HAP-1 (cell line): Measurements from ENCODE around the gene MGA.

Experiments used
- DNase-seq, 2 experiments: peaks; one replicate each; pipeline ENCODE4 v3.0.0-alpha.2; 2016 to 2020; ENCODE audit warnings: low spot score in 2 of 2
- H3K27me3 ChIP-seq: fragments of 250-450 bp; sonication (Bioruptor Pico); 2 replicates; pipeline ENCODE4 v1.5.1; 2020; ENCODE audit warnings: low read depth, mild to moderate bottlenecking, moderate library complexity
- H3K36me3 ChIP-seq: fragments of 250-450 bp; sonication (Bioruptor Pico); replicated peaks from 2 replicates; pipeline ENCODE4 v1.5.1; 2020; ENCODE audit warnings: mild to moderate bottlenecking
- H3K4me1 ChIP-seq: fragments of 250-450 bp; sonication (Bioruptor Pico); 2 replicates; pipeline ENCODE4 v1.5.1; 2020; ENCODE audit warnings: mild to moderate bottlenecking
- H3K4me3 ChIP-seq: fragments of 250-450 bp; sonication (Bioruptor Pico); 2 replicates; pipeline ENCODE4 v1.5.1; 2020; ENCODE audit warnings: mild to moderate bottlenecking, moderate library complexity
- H3K9me3 ChIP-seq: fragments of 250-450 bp; sonication (Bioruptor Pico); 2 replicates; pipeline ENCODE4 v1.5.1; 2020; ENCODE audit warnings: mild to moderate bottlenecking, moderate library complexity
- in situ Hi-C: fragments of 300-500 bp; cut with MboI; formaldehyde crosslinking; loops from 3 replicates; pipeline ENCODE4 v1.14.3; 2020; ENCODE audit warnings: low sequenced_read_pairs, inconsistent platforms, mixed read lengths

MGA gene

GRCh38 chr15:41813426-41813825 is 153.2 kb downstream of the MGA start:
- no peak for DNase-seq
- no peaks in the 10 kb centered on the region for H3K4me1 ChIP-seq
- H3K9me3 ChIP-seq = no peaks in the 10 kb centered on the region
- in situ Hi-C loops = loop anchor here (5.0 to 10.0 kb wide), 3 partner anchors 41 to 249 kb away; partner anchors contain the start of gene MAPKBP1
- H3K36me3 ChIP-seq = peaks cover 17% of the 10 kb centered on the region
- no peak overlapping the region for H3K4me3 ChIP-seq
- no peaks in the 10 kb centered on the region for H3K27me3 ChIP-seq

- H3K27me3 ChIP-seq = no peaks in the 10 kb centered on the region
- no peak overlapping the region for H3K4me3 ChIP-seq
- in situ Hi-C loops = loop anchor here (5.0 to 10.0 kb wide), 3 partner anchors 42 to 250 kb away; partner anchors contain the start of gene MAPKBP1
- H3K4me1 ChIP-seq = no peaks in the 10 kb centered on the region
- no peak for DNase-seq
- H3K36me3 ChIP-seq = peaks cover 23% of the 10 kb centered on the region
- no peaks in the 10 kb centered on the region for H3K9me3 ChIP-seq
Measured at GRCh38 chr15:41814534-41814933, 154.3 kb downstream of the MGA start.

- DNase-seq = no peak
- H3K27me3 ChIP-seq = no peaks in the 10 kb centered on the region
- no peaks in the 10 kb centered on the region for H3K4me1 ChIP-seq
- in situ Hi-C loops = loop anchor here (10.0 kb wide), 2 partner anchors 212 to 252 kb away; no protein-coding TSS in a partner anchor
- H3K9me3 ChIP-seq = no peaks in the 10 kb centered on the region
- H3K36me3 ChIP-seq = peaks cover 27% of the 10 kb centered on the region
- no peak overlapping the region for H3K4me3 ChIP-seq
Measured at GRCh38 chr15:41816788-41817187, 156.6 kb downstream of the MGA start.

DNA sequence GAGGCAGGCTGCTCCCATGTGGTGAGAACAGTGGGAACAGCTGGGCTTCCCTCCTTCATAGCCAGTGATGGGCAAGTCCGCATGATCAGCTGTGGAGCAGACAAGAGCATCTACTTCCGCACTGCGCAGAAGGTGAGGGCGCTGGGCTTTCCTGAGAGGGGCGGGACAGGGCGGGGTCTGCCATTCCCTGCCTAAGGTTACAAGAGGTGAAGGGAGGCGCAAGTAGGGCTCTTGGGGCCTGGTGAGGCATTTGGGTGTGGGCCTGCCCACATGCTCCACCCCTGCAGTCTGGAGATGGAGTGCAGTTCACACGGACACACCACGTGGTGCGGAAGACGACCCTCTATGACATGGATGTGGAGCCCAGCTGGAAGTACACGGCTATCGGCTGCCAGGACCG is 157.1 kb downstream of the MGA start:
- H3K27me3 ChIP-seq = no peaks in the 10 kb centered on the region
- H3K4me1 ChIP-seq = no peaks in the 10 kb centered on the region
- in situ Hi-C loops = loop anchor here (10.0 kb wide), 2 partner anchors 213 to 253 kb away; no protein-coding TSS in a partner anchor
- H3K4me3 ChIP-seq = no peak overlapping the region
- no peak for DNase-seq
- H3K36me3 ChIP-seq = peaks cover 28% of the 10 kb centered on the region
- H3K9me3 ChIP-seq = no peaks in the 10 kb centered on the region

- H3K4me3 ChIP-seq = no peak overlapping the region
- peaks cover 30% of the 10 kb centered on the region for H3K36me3 ChIP-seq
- in situ Hi-C loops = loop anchor here (10.0 kb wide), 2 partner anchors 213 to 253 kb away; no protein-coding TSS in a partner anchor
- DNase-seq = no peak
- no peaks in the 10 kb centered on the region for H3K4me1 ChIP-seq
- H3K9me3 ChIP-seq = no peaks in the 10 kb centered on the region
- no peaks in the 10 kb centered on the region for H3K27me3 ChIP-seq
Measured at GRCh38 chr15:41817781-41818180, 157.6 kb downstream of the MGA start.

DNA sequence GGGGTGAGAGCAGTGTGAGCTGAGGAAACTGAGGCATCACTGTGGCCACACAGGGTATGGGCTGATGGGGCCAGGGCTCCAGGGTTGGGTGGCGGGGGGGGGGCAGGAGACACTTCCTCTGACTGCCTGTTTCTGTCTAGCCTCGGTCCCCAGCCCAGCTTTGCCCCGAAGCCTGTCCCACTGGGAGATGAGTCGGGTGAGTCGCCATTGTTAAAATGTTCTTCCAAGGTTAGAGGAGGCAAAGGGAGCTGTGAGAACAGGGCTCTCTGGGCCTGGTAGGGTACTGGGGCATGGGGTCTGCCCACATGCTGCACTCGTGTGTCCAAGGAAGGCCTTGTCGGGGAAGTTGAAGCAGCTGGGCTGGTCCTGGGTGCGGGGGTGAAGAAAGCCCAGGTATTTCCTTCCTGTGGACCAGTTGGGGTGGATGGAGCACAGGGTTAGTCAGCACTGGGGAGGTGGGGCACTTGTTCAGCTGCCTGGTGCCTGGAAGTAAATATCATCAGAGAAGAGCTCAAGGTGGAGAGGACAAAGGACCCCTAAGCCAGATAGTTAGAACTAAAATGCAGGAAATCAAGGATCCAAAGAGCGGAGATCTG is 159.3 kb downstream of the MGA start:
- DNase-seq = no peak
- Histone ChIP-seq H3K4me1 (no peaks in the 10 kb centered on the region), H3K9me3 (no peaks in the 10 kb centered on the region), H3K36me3 (peaks cover 34% of the 10 kb centered on the region), H3K27me3 (no peaks in the 10 kb centered on the region), H3K4me3 (no peak overlapping the region)
- in situ Hi-C loops = loop anchor here (10.0 kb wide), 2 partner anchors 215 to 255 kb away; no protein-coding TSS in a partner anchor

GRCh38 chr15:41820791-41821423 is 160.7 kb downstream of the MGA start:
- no peaks in the 10 kb centered on the region for H3K27me3 ChIP-seq
- H3K36me3 ChIP-seq = peaks cover 28% of the 10 kb centered on the region
- in situ Hi-C loops = no loop called here
- H3K9me3 ChIP-seq = no peaks in the 10 kb centered on the region
- no peaks in the 10 kb centered on the region for H3K4me1 ChIP-seq
- no peak for DNase-seq
- no peak overlapping the region for H3K4me3 ChIP-seq

- no peak for DNase-seq
- Histone ChIP-seq H3K4me1 (no peaks in the 10 kb centered on the region), H3K9me3 (no peaks in the 10 kb centered on the region), H3K27me3 (no peaks in the 10 kb centered on the region), H3K36me3 (peaks cover 27% of the 10 kb centered on the region), H3K4me3 (no peak overlapping the region)
- in situ Hi-C loops = no loop called here
Measured at GRCh38 chr15:41821831-41822230, 161.6 kb downstream of the MGA start.

GRCh38 chr15:41822471-41822870 is 162.3 kb downstream of the MGA start:
- no peak overlapping the region for H3K4me3 ChIP-seq
- H3K36me3 ChIP-seq = peaks cover 27% of the 10 kb centered on the region
- in situ Hi-C loops = no loop called here

More at GRCh38 chr15:41822471-41822870, 162.3 kb downstream of the MGA start:
- no peaks in the 10 kb centered on the region for H3K27me3 ChIP-seq
- H3K9me3 ChIP-seq = no peaks in the 10 kb centered on the region
- no peak for DNase-seq
- no peaks in the 10 kb centered on the region for H3K4me1 ChIP-seq
